Measurements from ENCODE around the gene EPGN. TPM values are rescaled to one million over a fixed set of nuclear protein-coding genes. Genes with fewer than 3 reads are reported as not detected.

Gene EPGN
- total and polyA plus RNA-seq, 2 donors (not counting 1 experiment from before 2014, with no cell fraction given) = 0.77 TPM; not detected in 1

GRCh38 chr4:74262522-74262921 lies 45.7 kb upstream of the EPGN start:
- Histone ChIP-seq H4K20me1 (ENCODE audit: control insufficient read depth, extremely low read depth, insufficient read depth, low read length) (no peaks in the 10 kb centered on the region), H3K4me2 (ENCODE audit: extremely low read depth, insufficient read depth, low read length) (no peak overlapping the region), H3K9me3 (ENCODE audit: control insufficient read depth, insufficient read depth, low read depth, low read length) (no peaks in the 10 kb centered on the region), H3K4me3 (replicated peaks in 1 of 4; ENCODE audit: control extremely low read depth in 1 of 4, insufficient read depth in 1 of 4, low read depth in 3 of 4, low read length in 4 of 4) (no peak overlapping the region), H3K79me2 (ENCODE audit: control insufficient read depth, insufficient read depth, low read length) (no peaks in the 10 kb centered on the region), H3K4me1 (ENCODE audit: control insufficient read depth, extremely low read depth, insufficient read depth, low read length) (no peaks in the 10 kb centered on the region), H3K27me3 (ENCODE audit: control insufficient read depth, insufficient read depth, low read length) (no peaks in the 10 kb centered on the region), H3K27ac (ENCODE audit: insufficient read depth, low read length) (no peak overlapping the region), H2AFZ (ENCODE audit: low read length) (no peak overlapping the region), H3K9ac (ENCODE audit: insufficient read depth, low read length) (no peak overlapping the region), H3K36me3 (ENCODE audit: control insufficient read depth, insufficient read depth, low read length) (no peaks in the 10 kb centered on the region)
- DNase-seq (ENCODE audit: low read depth in 2 of 2) = no peak
- no peak for TF ChIP-seq CTCF (conservative IDR thresholded peaks at IDR 0.05 in 1 of 2, IDR thresholded peaks at IDR 0.05 in 1 of 2; ENCODE audit: low read depth in 1 of 2, low read length in 2 of 2)
- TF ChIP-seq EZH2 (IDR thresholded peaks at IDR 0.05; ENCODE audit: low read length, missing control alignments) = no peak

- Histone ChIP-seq H3K9ac (ENCODE audit: insufficient read depth, low read length) (no peak overlapping the region), H3K9me3 (ENCODE audit: control insufficient read depth, insufficient read depth, low read depth, low read length) (no peaks in the 10 kb centered on the region), H3K4me3 (replicated peaks in 1 of 4; ENCODE audit: control extremely low read depth in 1 of 4, insufficient read depth in 1 of 4, low read depth in 3 of 4, low read length in 4 of 4) (no peak overlapping the region), H3K79me2 (ENCODE audit: control insufficient read depth, insufficient read depth, low read length) (no peaks in the 10 kb centered on the region), H3K4me2 (ENCODE audit: extremely low read depth, insufficient read depth, low read length) (no peak overlapping the region), H3K36me3 (ENCODE audit: control insufficient read depth, insufficient read depth, low read length) (no peaks in the 10 kb centered on the region), H3K27me3 (ENCODE audit: control insufficient read depth, insufficient read depth, low read length) (no peaks in the 10 kb centered on the region), H4K20me1 (ENCODE audit: control insufficient read depth, extremely low read depth, insufficient read depth, low read length) (no peaks in the 10 kb centered on the region), H3K27ac (ENCODE audit: insufficient read depth, low read length) (no peak overlapping the region), H3K4me1 (ENCODE audit: control insufficient read depth, extremely low read depth, insufficient read depth, low read length) (no peaks in the 10 kb centered on the region), H2AFZ (ENCODE audit: low read length) (no peak overlapping the region)
- no peak for DNase-seq (ENCODE audit: low read depth in 2 of 2)
- no peak for TF ChIP-seq EZH2 (IDR thresholded peaks at IDR 0.05; ENCODE audit: low read length, missing control alignments)
- no peak for TF ChIP-seq CTCF (conservative IDR thresholded peaks at IDR 0.05 in 1 of 2, IDR thresholded peaks at IDR 0.05 in 1 of 2; ENCODE audit: low read depth in 1 of 2, low read length in 2 of 2)
Measured at GRCh38 chr4:74263551-74263950, 44.7 kb upstream of the EPGN start.

GRCh38 chr4:74266081-74266480 lies 42.2 kb upstream of the EPGN start:
- Histone ChIP-seq H3K79me2 (ENCODE audit: control insufficient read depth, insufficient read depth, low read length) (no peaks in the 10 kb centered on the region), H3K9me3 (ENCODE audit: control insufficient read depth, insufficient read depth, low read depth, low read length) (no peaks in the 10 kb centered on the region), H3K4me3 (replicated peaks in 1 of 4; ENCODE audit: control extremely low read depth in 1 of 4, insufficient read depth in 1 of 4, low read depth in 3 of 4, low read length in 4 of 4) (no peak overlapping the region), H2AFZ (ENCODE audit: low read length) (no peak overlapping the region), H3K4me1 (ENCODE audit: control insufficient read depth, extremely low read depth, insufficient read depth, low read length) (no peaks in the 10 kb centered on the region), H3K27ac (ENCODE audit: insufficient read depth, low read length) (no peak overlapping the region), H3K36me3 (ENCODE audit: control insufficient read depth, insufficient read depth, low read length) (no peaks in the 10 kb centered on the region), H3K9ac (ENCODE audit: insufficient read depth, low read length) (no peak overlapping the region), H3K4me2 (ENCODE audit: extremely low read depth, insufficient read depth, low read length) (no peak overlapping the region), H4K20me1 (ENCODE audit: control insufficient read depth, extremely low read depth, insufficient read depth, low read length) (no peaks in the 10 kb centered on the region), H3K27me3 (ENCODE audit: control insufficient read depth, insufficient read depth, low read length) (no peaks in the 10 kb centered on the region)
- no peak for TF ChIP-seq EZH2 (IDR thresholded peaks at IDR 0.05; ENCODE audit: low read length, missing control alignments)
- no peak for TF ChIP-seq CTCF (conservative IDR thresholded peaks at IDR 0.05 in 1 of 2, IDR thresholded peaks at IDR 0.05 in 1 of 2; ENCODE audit: low read depth in 1 of 2, low read length in 2 of 2)
- no peak for DNase-seq (ENCODE audit: low read depth in 2 of 2)

All from fibroblast of lung (primary cell).